EL (cell line): Measurements from ENCODE around the gene LRRC9.
"Not testable (repeated sequence)": the region's sequence is repeated elsewhere in the genome, so short reads cannot be mapped to it uniquely, and the experiment has no call there.

Source experiments
- DNase-seq: peaks from one replicate; pipeline ENCODE4 v3.0.0-alpha.2; 2016

Gene LRRC9

DNA sequence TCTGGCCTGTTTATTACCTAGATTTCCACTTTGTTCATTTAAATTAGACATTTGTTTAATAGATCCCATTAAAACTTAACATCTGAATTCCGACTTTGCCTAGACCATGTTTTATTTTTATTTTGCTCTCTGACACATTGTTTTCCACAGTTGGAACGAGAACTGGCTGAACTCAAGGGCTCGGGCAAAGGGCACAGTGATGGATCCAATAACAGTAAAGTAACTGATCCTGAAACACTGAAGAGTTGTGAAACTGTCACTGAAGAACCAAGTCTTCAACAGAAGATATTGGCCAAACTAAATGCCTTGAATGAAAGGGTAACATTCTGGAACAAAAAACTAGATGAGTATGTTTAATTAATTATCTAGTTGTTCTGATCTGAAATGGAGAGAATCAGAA is 39.7 kb downstream of the LRRC9 start:
- DNase-seq, result no peak

DNA sequence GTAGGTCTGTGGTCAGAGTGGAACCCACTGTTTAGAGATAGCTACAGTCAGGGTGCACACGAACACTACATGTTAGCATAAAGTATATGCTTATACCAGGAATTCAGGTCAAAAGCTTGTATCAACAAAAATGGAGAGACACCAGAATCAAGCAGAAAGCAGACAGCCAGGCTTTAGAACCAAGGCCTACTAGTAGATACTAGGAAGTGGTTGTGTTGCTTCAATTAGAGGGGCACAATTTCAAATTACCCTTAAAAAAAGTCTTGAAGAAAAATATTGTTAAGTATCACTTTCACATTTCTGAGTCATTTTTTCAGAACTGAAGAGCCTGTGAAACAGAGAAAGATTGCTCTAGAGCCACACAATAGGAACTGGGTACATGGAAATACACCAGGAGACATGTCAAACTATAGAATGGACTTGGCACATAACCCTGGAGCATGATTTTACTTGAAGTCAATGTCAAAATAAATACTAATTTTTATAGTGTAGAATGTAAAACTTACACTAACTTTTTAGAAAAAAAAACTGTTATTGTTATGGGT is 41.6 kb downstream of the LRRC9 start:
- DNase-seq, result no peak

DNA sequence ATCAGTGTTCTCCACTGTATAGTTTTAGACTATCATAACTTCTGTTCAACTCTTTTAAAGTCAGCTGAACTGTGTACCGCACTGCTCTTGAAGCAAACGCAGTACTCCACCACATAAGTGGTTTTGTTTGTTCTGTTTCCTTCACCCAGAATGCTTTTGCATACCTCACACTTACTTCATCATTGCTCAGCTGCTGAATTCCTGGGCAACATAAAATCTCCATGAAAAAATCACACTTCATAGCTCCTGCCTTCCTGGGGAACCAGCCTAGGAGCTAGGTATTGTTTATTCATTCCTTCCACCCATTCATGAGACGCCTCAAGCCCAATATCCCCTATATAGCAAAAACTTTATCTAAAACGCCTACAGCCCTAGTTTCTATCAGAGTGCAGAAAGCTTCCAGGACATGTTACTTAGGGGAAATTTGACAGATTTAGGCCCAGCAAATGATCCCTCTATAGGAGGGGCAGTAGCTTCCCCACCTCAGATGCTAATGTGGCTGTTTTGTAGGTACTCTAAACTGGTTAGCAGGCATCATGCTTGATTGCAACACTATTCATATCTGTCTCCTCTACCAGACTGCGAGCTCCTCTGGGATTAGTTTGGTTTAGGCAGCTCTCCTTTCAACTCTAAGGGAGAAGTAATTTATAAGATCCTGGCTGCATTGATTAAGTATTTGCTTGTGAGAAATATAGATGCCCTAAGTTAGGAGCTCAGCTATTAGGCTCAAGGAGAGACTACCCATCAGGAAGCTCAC is 44.5 kb downstream of the LRRC9 start:
- peak; percentile 6 for DNase-seq

DNA sequence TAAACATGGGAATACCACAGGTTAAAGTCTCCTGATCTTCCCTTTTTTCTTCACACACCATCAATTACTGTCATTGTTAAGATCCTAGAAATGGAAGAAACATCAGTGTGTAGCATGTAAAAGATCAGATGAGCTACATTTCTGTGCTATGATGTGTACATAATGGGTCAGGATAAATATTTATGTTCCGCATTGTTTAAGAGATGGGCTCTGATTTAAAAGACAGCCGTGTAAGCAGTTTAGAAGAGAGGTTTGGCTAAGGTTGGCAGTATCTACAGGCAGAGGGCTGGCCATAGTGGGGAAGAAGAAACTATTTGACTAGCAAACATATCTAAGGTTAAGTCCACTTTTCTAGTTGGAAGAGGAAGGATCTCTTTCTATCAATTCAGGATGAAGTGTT is 49.4 kb downstream of the LRRC9 start:
- DNase-seq, result peak; percentile 62

- no peak for DNase-seq
These were observed 61.6 kb downstream of the LRRC9 start for GRCh38 chr14:59981564-59981963.

GRCh38 chr14:59983048-59983447 is 63.1 kb downstream of the LRRC9 start:
- DNase-seq, result no peak

DNA sequence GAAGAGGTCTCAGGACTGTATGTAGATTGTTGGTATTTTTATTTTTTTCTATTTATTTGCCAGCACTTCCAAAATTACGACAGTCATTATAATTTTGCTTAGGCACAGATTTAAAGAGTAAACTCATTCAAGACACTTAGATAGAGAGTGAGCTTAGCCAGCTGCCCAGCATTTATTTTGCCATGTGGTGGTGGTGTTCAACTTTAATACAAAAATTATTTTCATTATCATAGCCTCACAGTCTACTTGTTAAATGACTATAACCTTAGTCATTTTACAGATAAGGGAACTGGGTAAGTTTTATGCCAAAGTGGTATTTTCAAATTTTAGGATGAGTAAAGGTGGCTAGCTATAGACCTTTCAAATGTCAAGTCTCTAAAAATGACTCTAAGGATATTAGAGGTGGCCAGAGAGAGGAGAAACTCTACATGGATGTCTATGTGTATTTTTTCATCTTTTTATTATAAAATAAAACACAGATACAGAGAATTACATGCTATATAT is 66.7 kb downstream of the LRRC9 start:
- no peak for DNase-seq

GRCh38 chr14:59997449-59997848 is 77.5 kb downstream of the LRRC9 start:
- DNase-seq, result no peak

DNA sequence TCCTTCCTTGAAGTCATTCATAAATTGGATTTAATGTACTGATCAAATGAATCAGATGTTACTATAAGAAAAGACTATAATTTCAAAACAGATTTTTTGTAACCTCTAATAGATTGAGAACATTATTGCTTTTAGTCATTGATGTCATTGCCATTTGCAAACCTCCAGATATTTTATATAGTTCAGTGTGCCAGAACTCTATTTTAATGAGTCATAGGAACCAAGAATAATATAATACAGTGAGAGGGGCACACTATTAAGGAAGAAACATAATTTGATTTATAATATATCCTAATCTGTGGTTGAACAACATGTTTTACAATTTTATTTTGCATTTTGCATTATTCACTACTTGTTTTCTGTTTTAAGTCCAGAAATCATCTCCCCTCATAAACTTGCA is 78.0 kb downstream of the LRRC9 start:
- no peak for DNase-seq

DNA sequence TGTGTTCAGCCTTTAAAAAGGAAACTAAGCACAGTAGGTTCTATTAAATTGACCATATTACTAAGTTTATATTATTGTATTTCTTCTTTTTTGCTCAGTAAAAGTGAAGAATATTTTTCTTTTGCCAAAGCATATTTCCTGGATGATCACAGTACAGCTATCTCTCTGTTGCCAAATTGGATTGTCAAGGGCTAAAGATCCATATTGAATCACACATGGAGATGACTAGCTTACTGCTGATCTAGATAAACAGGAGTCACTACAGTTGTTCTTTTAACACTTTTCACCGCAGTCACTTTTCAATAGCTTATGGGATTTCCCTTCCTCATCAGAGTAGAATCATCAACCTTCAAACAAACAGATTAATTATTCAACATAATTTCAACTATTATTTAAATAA is 78.6 kb downstream of the LRRC9 start:
- DNase-seq, result no peak

DNA sequence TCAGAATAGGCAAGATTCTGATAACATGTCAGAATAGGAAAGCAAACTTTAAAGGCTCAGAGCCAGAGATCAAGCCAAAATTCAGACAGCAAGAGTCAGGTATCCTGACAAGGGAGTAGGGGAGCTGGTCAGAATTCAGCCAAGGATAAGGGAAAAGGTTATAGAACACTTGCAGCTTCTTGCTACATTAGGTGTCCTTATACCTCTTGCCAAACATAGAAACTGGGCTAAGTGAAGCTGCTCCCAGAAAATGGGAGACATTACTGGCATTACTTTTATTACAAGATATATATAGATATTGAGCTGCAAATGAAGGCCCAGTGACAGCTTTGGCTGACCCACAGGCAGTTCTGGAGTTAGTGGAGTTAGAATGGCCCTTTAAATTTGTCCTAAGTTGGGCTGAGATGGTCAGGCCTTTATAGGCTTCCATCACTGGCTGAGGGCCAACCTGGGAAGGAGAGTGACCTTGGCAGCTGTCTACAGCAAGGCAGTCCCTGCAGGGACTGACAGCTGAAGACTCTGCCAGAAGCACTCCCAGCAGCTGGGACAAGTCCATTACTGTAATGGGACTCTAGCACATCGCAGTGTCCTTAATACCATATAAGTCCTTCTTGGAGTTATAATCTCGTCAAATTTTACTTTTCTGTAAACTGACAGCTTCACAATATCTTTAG is 83.0 kb downstream of the LRRC9 start:
- no peak for DNase-seq

DNA sequence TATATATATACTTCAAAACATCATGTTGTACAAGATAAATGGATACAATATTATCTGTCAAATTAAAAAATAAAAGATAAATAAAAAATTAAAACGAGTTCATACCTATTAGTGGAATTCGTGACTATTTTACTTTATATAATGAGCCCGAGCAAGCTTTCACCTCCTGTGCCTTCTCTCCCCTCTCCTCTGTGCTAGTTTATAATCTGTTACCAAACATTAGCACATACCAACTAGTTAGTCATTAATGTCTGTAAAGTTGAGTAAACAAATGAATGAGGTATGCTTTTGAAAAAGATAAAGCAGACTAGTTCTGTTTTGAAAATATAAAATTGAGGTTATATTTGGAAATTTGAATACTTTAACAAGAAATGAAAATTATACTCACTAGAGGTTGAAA is 84.0 kb downstream of the LRRC9 start:
- no peak for DNase-seq

DNA sequence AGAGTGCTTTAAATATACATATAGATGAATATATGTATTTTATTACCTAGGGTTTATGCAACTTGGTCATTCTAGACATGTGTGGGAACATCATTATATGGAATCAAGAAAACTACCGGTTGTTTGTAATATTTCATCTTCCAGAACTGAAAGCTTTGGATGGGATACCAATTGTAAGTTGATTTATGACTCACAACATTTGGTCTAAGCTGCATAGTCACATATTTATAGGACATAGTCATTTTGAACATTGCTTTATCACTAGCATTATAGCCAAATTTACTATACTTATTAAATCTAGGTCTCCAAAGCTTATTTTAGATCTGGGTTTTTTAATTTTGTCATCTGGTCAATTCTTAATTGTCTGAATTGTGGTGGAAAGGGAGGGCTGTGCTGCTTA is 88.1 kb downstream of the LRRC9 start:
- no peak for DNase-seq

DNA sequence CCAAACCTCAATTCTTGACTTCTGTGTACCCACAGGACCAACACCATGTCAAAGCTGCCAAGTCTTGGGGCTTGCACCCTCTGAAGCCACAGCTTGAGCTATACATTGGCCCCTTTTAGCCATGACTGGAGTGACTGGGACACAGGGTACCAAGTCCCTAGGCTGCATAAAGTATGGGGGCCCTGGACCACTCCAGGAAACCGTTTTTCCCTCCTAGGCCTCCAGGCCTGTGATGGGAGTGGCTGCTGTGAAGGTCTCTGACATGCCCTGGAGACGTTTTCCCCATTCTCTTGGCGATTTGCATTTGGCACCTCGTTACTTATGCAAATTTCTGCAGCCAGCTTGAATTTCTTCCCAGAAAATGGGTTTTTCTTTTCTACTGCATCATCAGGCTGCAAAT is 90.3 kb downstream of the LRRC9 start:
- not testable (repeated sequence) for DNase-seq

DNA sequence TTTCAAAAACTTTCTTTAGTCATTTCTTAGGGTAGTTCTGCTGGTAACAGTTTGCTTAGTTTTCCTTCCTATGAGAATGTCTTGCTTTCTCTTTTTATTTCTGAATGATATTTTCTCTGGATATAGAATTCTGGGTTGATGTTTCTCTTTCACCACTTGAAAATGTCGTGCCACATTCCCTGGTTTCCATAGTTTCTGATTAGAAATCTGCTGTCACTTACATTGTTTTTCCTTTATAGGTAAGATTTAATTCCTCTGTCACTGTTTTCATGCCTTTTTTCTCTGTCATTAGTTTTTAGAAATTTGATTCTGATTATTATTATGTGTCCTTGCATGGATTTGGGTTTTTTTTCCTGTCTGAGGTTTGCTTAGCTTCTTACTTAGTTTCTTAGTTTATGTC is 94.5 kb downstream of the LRRC9 start:
- DNase-seq, result no peak

- DNase-seq, result no peak
These were observed 101.7 kb downstream of the LRRC9 start for GRCh38 chr14:60021619-60022018.

GRCh38 chr14:60025571-60025970 is 105.6 kb downstream of the LRRC9 start:
- DNase-seq, result no peak

DNA sequence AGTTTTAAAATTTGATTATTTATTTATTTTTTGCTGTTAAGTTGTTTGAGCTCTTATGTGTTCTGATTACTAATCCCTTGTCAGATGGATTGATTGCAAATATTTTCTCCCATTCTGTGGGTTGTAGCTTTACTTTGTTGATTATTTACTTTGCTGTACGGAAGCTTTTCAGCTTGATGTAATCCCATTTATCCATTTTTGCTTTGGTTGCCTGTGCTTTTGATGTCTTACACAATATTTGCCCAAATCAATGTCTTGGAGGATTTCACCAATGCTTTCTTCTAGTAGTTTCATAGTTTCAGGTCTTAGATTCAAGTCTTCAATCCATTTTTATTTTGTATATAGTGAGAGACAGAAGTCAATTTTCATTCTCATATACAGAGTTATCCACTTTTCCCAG is 115.2 kb downstream of the LRRC9 start:
- no peak for DNase-seq

- not testable (repeated sequence) for DNase-seq
These were observed 128.0 kb downstream of the LRRC9 start for GRCh38 chr14:60047976-60048375.

GRCh38 chr14:60051721-60052221 is 131.8 kb downstream of the LRRC9 start:
- DNase-seq, result no peak

GRCh38 chr14:60058087-60058486 is 138.1 kb downstream of the LRRC9 start:
- no peak for DNase-seq

GRCh38 chr14:60061371-60061770 is 141.4 kb downstream of the LRRC9 start:
- DNase-seq, result peak; percentile 10

DNA sequence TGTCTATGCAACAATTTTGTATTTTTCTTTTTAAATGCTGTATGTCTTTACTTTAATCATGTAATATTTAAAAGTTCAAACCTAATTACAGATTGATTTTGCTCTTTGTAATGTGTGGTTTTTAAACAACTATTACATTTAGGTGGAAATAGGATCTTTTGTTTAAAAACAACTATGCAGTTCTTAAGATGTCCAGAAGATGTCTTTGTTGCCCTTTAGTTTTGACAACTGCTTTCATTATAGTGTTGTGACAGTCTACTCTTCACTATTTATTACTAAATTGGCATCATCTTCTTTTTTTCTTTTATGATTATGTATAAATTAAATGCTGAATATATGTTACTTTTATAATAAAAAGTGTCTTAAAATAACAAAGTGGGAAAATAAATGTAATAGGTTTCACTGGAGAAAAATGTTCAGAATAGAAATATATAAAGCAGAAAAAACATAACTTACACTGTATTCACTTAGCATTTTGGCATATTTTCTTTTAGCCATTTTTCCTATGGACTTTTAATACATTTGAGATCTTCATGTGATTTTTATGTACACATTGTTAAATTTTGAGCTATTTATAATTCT is 144.6 kb downstream of the LRRC9 start:
- peak; percentile 32 for DNase-seq

- DNase-seq, result no peak
These were observed 147.9 kb downstream of the LRRC9 start for GRCh38 chr14:60067882-60068281.
